ENCODE data around the gene PCID2. TPM values are rescaled to one million over a fixed set of nuclear protein-coding genes. Genes with fewer than 3 reads are reported as not detected.

Gene PCID2
- total RNA-seq, 2 experiments from 2014 or later = 58.9 to 66.2 TPM

DNA sequence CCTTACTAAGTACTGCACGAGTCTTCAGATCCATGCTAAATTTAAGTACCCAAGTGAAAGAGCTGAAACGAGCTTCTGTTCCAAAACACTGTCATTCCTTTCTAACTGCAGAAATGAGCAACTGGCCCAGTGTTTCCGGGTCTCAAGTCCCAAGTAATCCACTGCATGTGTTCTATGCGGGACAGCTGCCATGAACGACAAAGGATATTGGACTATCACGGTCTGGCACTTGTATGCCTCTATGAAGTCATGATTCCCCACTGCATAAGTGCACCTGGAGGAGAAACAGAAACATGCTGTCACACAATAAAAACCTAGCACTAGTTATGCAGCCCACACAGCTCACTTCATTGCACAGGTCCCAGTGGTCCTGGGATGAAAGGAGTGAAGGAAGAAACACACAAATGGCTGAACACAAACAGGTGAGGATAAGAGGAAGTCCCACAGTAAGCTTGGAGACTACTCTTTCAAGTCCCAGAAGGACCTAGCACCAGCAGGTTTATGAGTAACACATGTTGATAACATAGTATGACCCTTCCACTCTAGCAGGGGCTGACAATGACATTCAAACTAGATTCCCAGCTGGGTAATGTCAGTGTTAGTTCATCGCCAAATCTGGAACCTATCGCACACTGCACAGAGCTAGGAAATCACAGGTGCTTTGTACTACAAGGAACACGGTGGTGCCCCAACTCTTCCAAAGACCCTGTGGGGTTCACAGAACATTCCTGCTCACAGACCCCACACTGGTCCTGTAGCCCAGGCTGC lies 11.3 kb downstream of the PCID2 start:
- ChIA-PET CTCF (interaction anchor here (0.6 to 1.0 kb wide), 2 partner anchors 9 to 255 kb away, joined by 3 read pairs; no protein-coding TSS in a partner anchor), POLR2A (interaction anchor here (0.8 to 2.3 kb wide), 3 partner anchors 10 to 16 kb away, joined by 3 to 7 read pairs (median 3); partner anchors contain the start of genes CUL4A and PCID2)
- no peak overlapping the region for H3K27ac Mint-ChIP-seq
- H3K36me3 Mint-ChIP-seq (ENCODE audit: low read depth) = peaks cover 61% of the 10 kb centered on the region
- H3K4me1 Mint-ChIP-seq = peaks cover 8% of the 10 kb centered on the region
- H3K9me3 Mint-ChIP-seq = no peaks in the 10 kb centered on the region
- DNase-seq = no peak
- H3K4me3 Mint-ChIP-seq = no peak overlapping the region
- H3K27me3 Mint-ChIP-seq = no peaks in the 10 kb centered on the region

GRCh38 chr13:113195360-113195759 lies 13.1 kb downstream of the PCID2 start:
- Mint-ChIP-seq H3K4me1 (peaks cover 3% of the 10 kb centered on the region), H3K27me3 (no peaks in the 10 kb centered on the region), H3K9me3 (no peaks in the 10 kb centered on the region), H3K27ac (no peak overlapping the region), H3K4me3 (no peak overlapping the region), H3K36me3 (ENCODE audit: low read depth) (peaks cover 65% of the 10 kb centered on the region)
- DNase-seq = no peak
- POLR2A ChIA-PET = no interaction called here
- CTCF ChIA-PET = no interaction called here

DNA sequence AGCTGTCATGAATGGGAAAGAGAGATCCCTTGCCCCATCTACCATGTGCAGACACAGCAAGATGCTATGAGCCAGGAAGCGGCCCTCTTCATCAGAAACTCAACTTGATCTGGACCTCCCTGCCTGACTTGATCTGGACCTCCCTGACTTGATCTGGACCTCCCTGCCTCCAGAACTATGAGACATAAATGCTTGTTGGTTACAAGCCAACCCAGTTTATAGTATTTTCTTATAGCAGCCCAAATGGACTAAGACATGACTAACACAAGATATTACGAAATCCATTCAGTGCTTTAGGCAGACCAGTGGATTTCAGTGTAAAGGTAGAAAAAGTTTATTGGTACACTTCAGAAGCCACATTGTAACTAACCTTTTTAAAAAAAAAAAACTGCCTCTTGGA lies 15.6 kb downstream of the PCID2 start:
- Mint-ChIP-seq H3K4me1 (peaks cover 17% of the 10 kb centered on the region), H3K27me3 (no peaks in the 10 kb centered on the region), H3K27ac (no peak overlapping the region), H3K36me3 (ENCODE audit: low read depth) (peaks cover 71% of the 10 kb centered on the region), H3K4me3 (no peak overlapping the region), H3K9me3 (peaks cover 4% of the 10 kb centered on the region)
- ChIA-PET CTCF (no interaction called here), POLR2A (interaction anchor here (1.0 to 2.7 kb wide), 3 partner anchors 11 to 17 kb away, joined by 3 to 11 read pairs (median 3); partner anchors contain the start of gene CUL4A)
- DNase-seq = no peak

DNA sequence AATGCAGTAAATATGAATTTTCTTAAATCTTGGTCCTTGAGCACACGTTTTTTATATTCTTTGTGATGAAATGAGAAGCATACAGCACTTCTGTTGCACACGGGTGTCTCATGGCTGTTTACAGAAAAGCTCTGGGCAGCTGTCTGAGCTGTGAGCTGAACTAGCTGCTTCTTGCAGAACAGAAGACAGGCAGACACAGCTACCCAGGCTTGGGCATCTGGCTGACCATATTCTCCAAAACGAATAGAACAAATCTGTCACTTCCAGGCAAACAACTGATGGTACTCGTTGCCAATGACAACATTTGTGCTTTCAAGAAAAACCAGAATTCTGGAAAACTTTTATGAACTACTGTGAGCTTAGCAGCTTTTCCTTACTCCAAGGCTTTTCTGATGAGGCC lies 16.2 kb downstream of the PCID2 start:
- peaks cover 4% of the 10 kb centered on the region for H3K9me3 Mint-ChIP-seq
- no peak overlapping the region for H3K27ac Mint-ChIP-seq
- H3K4me1 Mint-ChIP-seq = peaks cover 23% of the 10 kb centered on the region
- ChIA-PET POLR2A (interaction anchor here (1.0 to 2.7 kb wide), 3 partner anchors 11 to 17 kb away, joined by 3 to 11 read pairs (median 3); partner anchors contain the start of gene CUL4A), CTCF (no interaction called here)
- H3K4me3 Mint-ChIP-seq = no peak overlapping the region
- no peak for DNase-seq
- H3K27me3 Mint-ChIP-seq = no peaks in the 10 kb centered on the region
- H3K36me3 Mint-ChIP-seq (ENCODE audit: low read depth) = peaks cover 73% of the 10 kb centered on the region

GRCh38 chr13:113190181-113190580 lies 18.3 kb downstream of the PCID2 start:
- no peak for DNase-seq
- CTCF ChIA-PET = no interaction called here
- Mint-ChIP-seq H3K9me3 (peaks cover 4% of the 10 kb centered on the region), H3K4me1 (peaks cover 39% of the 10 kb centered on the region), H3K27ac (no peak overlapping the region), H3K27me3 (no peaks in the 10 kb centered on the region), H3K36me3 (ENCODE audit: low read depth) (peaks cover 68% of the 10 kb centered on the region), H3K4me3 (no peak overlapping the region)
- POLR2A ChIA-PET = interaction anchor here (2.7 kb wide), 1 partner anchor 19 kb away, joined by 11 read pairs; the partner anchor contains the start of gene CUL4A

- no peak for DNase-seq
- no peaks in the 10 kb centered on the region for H3K27me3 Mint-ChIP-seq
- POLR2A ChIA-PET = interaction anchor here (6.4 kb wide), 1 partner anchor 21 kb away, joined by 77 read pairs; the partner anchor contains the start of genes CUL4A and PCID2
- H3K36me3 Mint-ChIP-seq (ENCODE audit: low read depth) = peaks cover 64% of the 10 kb centered on the region
- CTCF ChIA-PET = interaction anchor here (1.2 to 1.6 kb wide), 2 partner anchors 9 to 13 kb away, joined by 3 read pairs; no protein-coding TSS in a partner anchor
- H3K4me3 Mint-ChIP-seq = no peak overlapping the region
- peak overlapping the region; percentile 81 for H3K27ac Mint-ChIP-seq
- peaks cover 56% of the 10 kb centered on the region for H3K4me1 Mint-ChIP-seq
- peaks cover 4% of the 10 kb centered on the region for H3K9me3 Mint-ChIP-seq
Measured at GRCh38 chr13:113187883-113188665, 20.4 kb downstream of the PCID2 start.

DNA sequence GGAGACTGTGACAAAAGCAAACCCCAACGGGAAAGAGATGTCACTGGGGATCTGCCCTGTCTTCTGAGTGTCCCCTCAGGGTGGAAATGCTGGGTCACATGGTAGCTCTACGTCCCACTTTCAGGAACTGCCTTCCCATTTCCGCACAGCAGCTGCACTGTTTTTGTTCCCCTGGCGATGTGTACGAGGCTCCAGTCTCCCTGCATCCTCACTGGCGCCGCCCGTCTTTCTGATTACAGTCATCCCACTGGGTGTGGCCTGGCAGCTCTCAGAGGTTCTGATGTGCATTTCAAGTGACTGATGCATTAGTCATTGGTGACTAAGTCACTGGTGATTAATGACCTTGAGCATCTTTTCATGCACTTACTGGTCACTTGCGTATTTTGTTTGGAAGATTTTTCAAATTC lies 21.2 kb downstream of the PCID2 start:
- ChIA-PET CTCF (interaction anchor here (1.0 to 1.6 kb wide), 3 partner anchors 10 to 23 kb away, joined by 3 read pairs; partner anchors contain the start of gene CUL4A), POLR2A (interaction anchor here (0.6 to 6.4 kb wide), 5 partner anchors 8 to 21 kb away, joined by 3 to 77 read pairs (median 4); partner anchors contain the start of genes CUL4A and PCID2)
- Mint-ChIP-seq H3K36me3 (ENCODE audit: low read depth) (peaks cover 64% of the 10 kb centered on the region), H3K27me3 (no peaks in the 10 kb centered on the region), H3K27ac (peak overlapping the region; percentile 81), H3K4me3 (peak overlapping the region; percentile 68), H3K4me1 (peaks cover 59% of the 10 kb centered on the region), H3K9me3 (peaks cover 4% of the 10 kb centered on the region)
- DNase-seq = peak; percentile 70

DNA sequence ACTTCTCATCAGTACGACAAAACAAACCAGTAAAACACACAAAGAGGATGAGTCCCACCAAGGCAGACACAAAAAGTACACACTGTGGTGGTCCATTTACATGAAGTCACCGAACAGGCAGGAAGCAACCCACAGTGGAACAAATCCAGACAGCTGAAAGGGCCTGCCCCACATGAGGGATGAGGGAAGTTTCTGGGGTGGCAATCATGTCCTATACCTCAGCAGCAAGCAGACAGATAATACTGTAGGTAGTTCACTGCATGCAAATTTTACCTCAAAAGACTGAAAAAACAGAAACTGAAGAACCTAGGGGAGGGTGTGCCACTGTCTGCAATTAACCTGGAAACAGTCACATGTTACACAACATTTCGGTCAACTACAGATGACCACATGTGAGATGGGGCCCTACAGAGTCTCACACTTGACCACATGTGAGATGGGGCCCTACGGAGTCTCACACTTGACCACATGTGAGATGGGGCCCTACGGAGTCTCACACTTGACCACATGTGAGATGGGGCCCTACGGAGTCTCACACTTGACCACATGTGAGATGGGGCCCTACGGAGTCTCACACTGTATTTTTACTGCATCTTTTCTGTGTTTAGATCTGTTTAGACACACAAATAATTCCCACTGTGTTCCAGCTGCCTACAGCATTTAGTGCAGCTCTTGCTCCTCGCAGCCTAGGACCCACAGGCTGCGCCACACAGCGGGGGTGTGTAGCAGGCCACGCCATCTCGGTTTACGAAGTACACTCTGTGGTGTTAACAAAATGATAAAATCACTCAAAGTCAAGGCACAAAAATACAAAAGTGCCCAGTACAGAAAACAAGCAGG lies 22.2 kb downstream of the PCID2 start:
- H3K36me3 Mint-ChIP-seq (ENCODE audit: low read depth) = peaks cover 69% of the 10 kb centered on the region
- CTCF ChIA-PET = no interaction called here
- no peak for DNase-seq
- peak overlapping the region; percentile 68 for H3K4me3 Mint-ChIP-seq
- H3K27me3 Mint-ChIP-seq = no peaks in the 10 kb centered on the region
- H3K4me1 Mint-ChIP-seq = peaks cover 67% of the 10 kb centered on the region
- H3K27ac Mint-ChIP-seq = peak overlapping the region; percentile 84
- peaks cover 4% of the 10 kb centered on the region for H3K9me3 Mint-ChIP-seq
- POLR2A ChIA-PET = interaction anchor here (1.3 to 6.4 kb wide), 3 partner anchors 11 to 22 kb away, joined by 4 to 77 read pairs (median 34); partner anchors contain the start of genes CUL4A and PCID2

DNA sequence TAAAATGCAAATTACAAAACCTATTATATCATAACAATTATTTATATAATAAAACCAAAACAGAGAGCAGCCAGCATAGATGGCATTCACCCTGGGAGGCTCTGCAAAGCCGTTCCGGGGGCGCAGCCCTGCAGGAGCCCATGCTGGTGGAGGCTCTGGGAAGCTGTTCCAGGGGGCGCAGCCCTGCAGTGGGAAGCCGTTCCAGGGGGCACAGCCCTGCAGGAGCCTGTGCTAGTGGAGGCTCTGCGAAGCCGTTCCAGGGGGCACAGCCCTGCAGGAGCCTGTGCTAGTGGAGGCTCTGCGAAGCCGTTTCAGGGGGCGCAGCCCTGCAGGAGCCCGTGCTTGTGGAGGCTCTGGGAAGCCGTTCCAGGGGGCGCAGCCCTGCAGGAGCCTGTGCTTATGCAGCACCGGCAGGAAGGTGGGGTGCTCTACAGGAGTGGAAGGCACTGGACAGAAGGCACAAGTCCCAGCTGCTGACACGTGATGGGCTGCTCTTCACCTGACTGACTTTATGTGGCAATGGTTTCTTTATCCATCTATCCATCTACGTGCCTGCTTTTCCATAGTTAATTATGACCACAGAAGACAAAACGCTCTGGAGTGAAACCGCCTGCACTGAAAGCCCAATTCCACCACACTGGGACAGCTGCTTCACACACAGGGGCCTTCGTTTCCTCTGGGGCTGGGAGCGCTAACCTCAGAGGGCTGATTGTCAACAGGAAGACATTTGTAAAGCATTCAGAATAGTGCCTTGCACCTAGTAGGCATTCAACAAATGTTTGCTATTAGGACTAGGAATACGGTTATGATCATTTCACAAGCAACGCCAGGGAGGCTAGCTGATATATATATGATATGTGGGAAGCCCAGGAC lies 23.7 kb downstream of the PCID2 start:
- H3K4me1 Mint-ChIP-seq = peaks cover 81% of the 10 kb centered on the region
- H3K36me3 Mint-ChIP-seq (ENCODE audit: low read depth) = peaks cover 74% of the 10 kb centered on the region
- no peaks in the 10 kb centered on the region for H3K27me3 Mint-ChIP-seq
- peak overlapping the region; percentile 71 for H3K4me3 Mint-ChIP-seq
- ChIA-PET CTCF (interaction anchor here (1.2 to 1.3 kb wide), 2 partner anchors 25 to 54 kb away, joined by 3 to 4 read pairs; no protein-coding TSS in a partner anchor), POLR2A (interaction anchor here (3.8 to 6.4 kb wide), 2 partner anchors 10 to 24 kb away, joined by 34 to 77 read pairs; partner anchors contain the start of genes CUL4A and PCID2)
- peaks cover 4% of the 10 kb centered on the region for H3K9me3 Mint-ChIP-seq
- DNase-seq = peak; percentile 57
- peak overlapping the region; percentile 87 for H3K27ac Mint-ChIP-seq

GRCh38 chr13:113183450-113184129 lies 24.9 kb downstream of the PCID2 start:
- CTCF ChIA-PET = interaction anchor here (0.7 kb wide), 1 partner anchor 50 kb away, joined by 3 read pairs; no protein-coding TSS in a partner anchor
- Mint-ChIP-seq H3K36me3 (ENCODE audit: low read depth) (peaks cover 76% of the 10 kb centered on the region), H3K27me3 (no peaks in the 10 kb centered on the region), H3K27ac (peak overlapping the region; percentile 64), H3K4me3 (peak overlapping the region; percentile 21), H3K9me3 (no peaks in the 10 kb centered on the region), H3K4me1 (peaks cover 86% of the 10 kb centered on the region)
- DNase-seq = no peak
- POLR2A ChIA-PET = interaction anchor here (0.6 to 6.4 kb wide), 4 partner anchors 9 to 25 kb away, joined by 3 to 77 read pairs (median 18); partner anchors contain the start of genes CUL4A and PCID2

DNA sequence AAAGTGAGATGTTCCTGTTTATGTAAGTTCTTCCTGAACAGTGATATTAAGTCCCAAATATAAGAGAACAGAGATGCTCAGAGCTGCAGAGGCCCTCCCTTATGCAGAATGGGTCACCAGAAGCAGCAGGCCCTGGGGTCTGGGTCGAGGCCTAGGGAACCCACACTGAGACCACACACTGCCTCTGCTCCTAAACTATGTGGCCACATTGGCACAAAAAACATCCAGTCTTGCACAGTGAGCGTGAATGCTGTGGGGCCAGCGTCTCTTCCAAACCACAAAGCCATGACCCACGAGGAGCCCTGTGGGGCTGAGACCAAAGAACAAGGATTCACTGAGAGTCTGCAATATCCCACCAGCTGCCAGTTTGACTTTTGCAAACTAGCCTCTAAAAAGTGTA lies 26.4 kb downstream of the PCID2 start:
- H3K4me1 Mint-ChIP-seq = peaks cover 83% of the 10 kb centered on the region
- H3K27me3 Mint-ChIP-seq = no peaks in the 10 kb centered on the region
- H3K27ac Mint-ChIP-seq = no peak overlapping the region
- H3K9me3 Mint-ChIP-seq = no peaks in the 10 kb centered on the region
- DNase-seq = no peak
- peaks cover 71% of the 10 kb centered on the region for H3K36me3 Mint-ChIP-seq (ENCODE audit: low read depth)
- ChIA-PET POLR2A (interaction anchor here (1.0 to 6.4 kb wide), 2 partner anchors 16 to 27 kb away, joined by 3 to 77 read pairs; partner anchors contain the start of genes CUL4A and PCID2), CTCF (interaction anchor here (1.4 kb wide), 1 partner anchor 15 kb away, joined by 3 read pairs; no protein-coding TSS in a partner anchor)
- no peak overlapping the region for H3K4me3 Mint-ChIP-seq

Data from activated CD4-positive, alpha-beta memory T cell treated with anti-CD3 and anti-CD28 coated beads, Interleukin-2, amount 10 ng/mL, durations not matched to agents 7 days and 5 days (primary cell).